MM.1S (cell line): Measurements from ENCODE around the gene RHOA.
"Not testable (repeated sequence)": the region's sequence is repeated elsewhere in the genome, so short reads cannot be mapped to it uniquely, and the experiment has no call there.

Experiments used
- DNase-seq: peaks from one replicate; pipeline ENCODE4 v3.0.0-alpha.2; 2015
- H2AFZ ChIP-seq: fragments of 300-600 bp; sonication (generic); 2 replicates; pipeline ENCODE4 v1.6.0; 2016; ENCODE audit warnings: antibody characterized with exemption, low read length
- H3F3A ChIP-seq: fragments of 300-600 bp; sonication (generic); 2 replicates; pipeline ENCODE4 v1.6.1; 2016; ENCODE audit warnings: mild to moderate bottlenecking, antibody characterized with exemption, low read length, moderate library complexity, mixed read lengths; ENCODE audit not compliant: insufficient read depth
- H3K27ac ChIP-seq: fragments of 300-600 bp; sonication (generic); 2 replicates; pipeline ENCODE4 v1.5.1; 2016; ENCODE audit warnings: mild to moderate bottlenecking, low read length
- H3K27me3 ChIP-seq: fragments of 300-600 bp; sonication (generic); replicated peaks from 2 replicates; pipeline ENCODE4 v1.6.0; 2016; ENCODE audit warnings: low read length; ENCODE audit not compliant: insufficient read depth
- H3K36me3 ChIP-seq: fragments of 300-600 bp; sonication (generic); replicated peaks from 2 replicates; pipeline ENCODE4 v1.6.1; 2016; ENCODE audit warnings: mild to moderate bottlenecking, low read length, mixed read lengths; ENCODE audit not compliant: insufficient read depth
- H3K4me1 ChIP-seq: fragments of 300-600 bp; sonication (generic); 2 replicates; pipeline ENCODE4 v1.6.1; 2016; ENCODE audit warnings: low read length, mixed read lengths
- H3K4me2 ChIP-seq: fragments of 300-600 bp; sonication (generic); 2 replicates; pipeline ENCODE4 v1.6.0; 2016; ENCODE audit warnings: low read depth, low read length
- H3K4me3 ChIP-seq: fragments of 300-600 bp; sonication (generic); 2 replicates; pipeline ENCODE4 v1.5.1; 2016; ENCODE audit warnings: low read length, mixed read lengths
- H3K79me2 ChIP-seq: fragments of 300-600 bp; sonication (generic); 2 replicates; pipeline ENCODE4 v1.6.1; 2016; ENCODE audit warnings: mixed run types, low read length, mixed read lengths
- H3K9ac ChIP-seq: fragments of 300-600 bp; sonication (generic); 2 replicates; pipeline ENCODE4 v1.6.1; 2016; ENCODE audit warnings: low read length, mixed read lengths
- H3K9me2 ChIP-seq: fragments of 300-600 bp; sonication (generic); replicated peaks from 2 replicates; pipeline ENCODE4 v1.6.1; 2016; ENCODE audit warnings: mild to moderate bottlenecking, low read length, mixed read lengths; ENCODE audit not compliant: insufficient read depth
- H3K9me3 ChIP-seq: fragments of 300-600 bp; sonication (generic); replicated peaks from 2 replicates; pipeline ENCODE4 v1.6.1; 2016; ENCODE audit warnings: mild to moderate bottlenecking, low read length, mixed read lengths; ENCODE audit not compliant: insufficient read depth
- H4K20me1 ChIP-seq: fragments of 300-600 bp; sonication (generic); 2 replicates; pipeline ENCODE4 v1.6.1; 2016; ENCODE audit warnings: mild to moderate bottlenecking, low read length, moderate library complexity, mixed read lengths; ENCODE audit not compliant: insufficient read depth
- CTCF ChIP-seq: fragments of 300-600 bp; sonication (generic); IDR thresholded peaks from 2 replicates; pipeline ENCODE4 v1.5.1; 2016; ENCODE audit warnings: antibody characterized with exemption, low read length, mixed read lengths
- EZH2 ChIP-seq: fragments of 300-600 bp; sonication (generic); optimal IDR thresholded peaks from 2 replicates; pipeline ENCODE3; 2017; ENCODE audit warnings: low read depth, mild to moderate bottlenecking, antibody characterized with exemption, low read length, mixed read lengths
- EZH2phosphoT487 ChIP-seq: fragments of 300-600 bp; sonication (generic); IDR thresholded peaks from 2 replicates; pipeline ENCODE4 v1.6.1; 2018; ENCODE audit warnings: antibody characterized with exemption, low read length

RHOA gene

GRCh38 chr3:49333091-49333490 lies 78.7 kb downstream of the RHOA start:
- Histone ChIP-seq H3K79me2 (peaks cover 32% of the 10 kb centered on the region), H3K27ac (no peak overlapping the region), H3F3A (no peaks in the 10 kb centered on the region), H3K27me3 (no peaks in the 10 kb centered on the region), H4K20me1 (no peaks in the 10 kb centered on the region), H3K4me1 (no peaks in the 10 kb centered on the region), H3K36me3 (no peaks in the 10 kb centered on the region), H3K9me3 (no peaks in the 10 kb centered on the region), H3K4me2 (no peak overlapping the region), H2AFZ (no peak overlapping the region), H3K9ac (no peak overlapping the region), H3K9me2 (no peaks in the 10 kb centered on the region), H3K4me3 (no peak overlapping the region)
- DNase-seq: no peak
- TF ChIP-seq EZH2phosphoT487 (no peak), CTCF (no peak), EZH2 (no peak)

GRCh38 chr3:49329186-49329585 lies 82.6 kb downstream of the RHOA start:
- no peak overlapping the region for H3K4me3 ChIP-seq
- TF ChIP-seq EZH2 (no peak), CTCF (no peak), EZH2phosphoT487 (no peak)
- no peaks in the 10 kb centered on the region for H3K9me2 ChIP-seq
- H3K4me2 ChIP-seq: no peak overlapping the region
- no peak overlapping the region for H3K27ac ChIP-seq
- no peaks in the 10 kb centered on the region for H3F3A ChIP-seq
- no peak overlapping the region for H2AFZ ChIP-seq
- no peak for DNase-seq
- H3K79me2 ChIP-seq: 0 out of 2 replicates have a peak, but pooled peaks cover under 1% of the 10 kb centered on the region
- no peaks in the 10 kb centered on the region for H3K9me3 ChIP-seq
- H3K9ac ChIP-seq: no peak overlapping the region
- no peaks in the 10 kb centered on the region for H3K4me1 ChIP-seq
- no peaks in the 10 kb centered on the region for H3K27me3 ChIP-seq
- H3K36me3 ChIP-seq: 0 out of 2 replicates have a peak, but pooled peaks cover 4% of the 10 kb centered on the region
- H4K20me1 ChIP-seq: no peaks in the 10 kb centered on the region

- H3K36me3 ChIP-seq, H3K4me2 ChIP-seq, H3K79me2 ChIP-seq, H3F3A ChIP-seq, H3K9me2 ChIP-seq, H2AFZ ChIP-seq, H3K9me3 ChIP-seq, H3K27me3 ChIP-seq, H3K9ac ChIP-seq, H4K20me1 ChIP-seq, DNase-seq, H3K4me3 ChIP-seq, H3K4me1 ChIP-seq, H3K27ac ChIP-seq: not testable (repeated sequence)
Measured at GRCh38 chr3:49328350-49328749, 83.4 kb downstream of the RHOA start.

GRCh38 chr3:49327485-49327884 lies 84.3 kb downstream of the RHOA start:
- TF ChIP-seq CTCF (peak; percentile 29; the same call in 1 of the 2 replicates), EZH2phosphoT487 (no peak)
- H4K20me1 ChIP-seq: no peaks in the 10 kb centered on the region
- no peak overlapping the region for H3K4me2 ChIP-seq
- H3K4me1 ChIP-seq: no peaks in the 10 kb centered on the region
- H3K27me3 ChIP-seq: no peaks in the 10 kb centered on the region
- no peak overlapping the region for H3K4me3 ChIP-seq
- no peaks in the 10 kb centered on the region for H3K9me3 ChIP-seq
- 0 out of 2 replicates have a peak, but pooled peaks cover 4% of the 10 kb centered on the region for H3K36me3 ChIP-seq
- H2AFZ ChIP-seq: no peak overlapping the region
- H3K27ac ChIP-seq: no peak overlapping the region
- H3K9ac ChIP-seq: no peak overlapping the region
- H3F3A ChIP-seq: no peaks in the 10 kb centered on the region
- peaks cover 4% of the 10 kb centered on the region; the same call in 1 of the 2 replicates for H3K79me2 ChIP-seq
- no peaks in the 10 kb centered on the region for H3K9me2 ChIP-seq
- DNase-seq: no peak
